GM21360 (cell line): ENCODE measurements around the gene MAPRE3.
"Not testable (repeated sequence)": the region's sequence is repeated elsewhere in the genome, so short reads cannot be mapped to it uniquely, and the experiment has no call there.

ENCODE experiments used
- ATAC-seq: cut with Tn5 transposase; IDR thresholded peaks from one replicate; pipeline ENCODE4 v1.9.1; 2021; ENCODE audit warnings: mild to moderate bottlenecking, moderate library complexity; ENCODE audit not compliant: unreplicated experiment

The MAPRE3 gene

DNA sequence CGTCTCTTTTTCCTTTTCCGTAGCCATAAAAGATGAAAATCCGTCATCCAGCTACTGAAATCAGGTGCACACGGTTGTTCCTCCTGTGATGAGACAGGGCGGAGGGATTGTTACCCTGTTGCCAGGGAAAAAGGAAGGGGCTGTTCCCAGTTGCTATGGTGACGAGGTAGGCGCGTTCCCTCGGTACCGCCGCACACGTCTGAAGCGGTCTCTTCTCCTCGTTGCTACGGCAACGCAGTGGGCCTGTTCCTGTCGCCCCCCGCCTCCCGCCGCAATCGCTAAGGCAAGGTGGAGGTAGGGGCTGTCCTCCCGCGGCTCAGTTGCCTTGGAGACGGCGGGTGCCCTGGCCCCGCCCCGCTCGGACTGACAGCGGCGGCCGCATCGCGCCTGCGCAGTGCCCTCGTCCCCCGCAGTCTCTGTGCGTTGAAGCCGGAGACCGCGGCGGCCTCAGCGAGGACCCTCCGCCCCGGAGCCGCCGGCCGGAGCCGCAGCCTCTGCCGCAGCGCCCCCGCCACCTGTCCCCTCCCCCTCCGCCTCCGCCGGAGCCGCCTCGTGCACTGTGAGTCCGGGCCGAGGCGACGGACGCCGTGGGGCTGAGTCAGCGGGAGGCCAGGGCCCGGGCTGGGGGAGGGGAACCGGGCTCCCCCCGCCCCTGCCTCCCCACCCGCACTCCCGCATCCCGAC, at the start of gene MAPRE3:
MAPRE3 (plus strand) TSS at position 394 of the 684 bp plus-strand sequence. CDS start 51,582 bp downstream, outside the sequence.
- peak; percentile 73 for ATAC-seq

DNA sequence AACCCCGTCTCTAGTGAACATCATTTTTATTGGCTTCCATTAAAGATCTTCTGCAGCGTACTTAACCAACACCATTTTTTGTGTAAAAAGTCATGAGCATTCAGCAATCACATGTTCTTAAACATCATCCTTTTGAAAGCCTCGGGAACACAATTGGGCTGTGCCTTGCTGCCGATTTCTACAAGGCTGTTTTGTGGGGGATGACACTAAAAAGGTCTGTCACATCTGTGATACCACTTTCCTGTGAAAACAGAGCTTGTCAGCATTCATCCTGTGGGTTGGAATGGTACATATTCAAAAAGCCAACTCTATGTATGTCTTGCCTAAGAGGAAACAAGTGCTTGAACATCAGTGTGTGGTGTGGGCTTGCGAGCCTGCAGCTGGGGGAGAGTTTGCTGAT, 49.1 kb upstream of the MAPRE3 start:
- no peak for ATAC-seq

DNA sequence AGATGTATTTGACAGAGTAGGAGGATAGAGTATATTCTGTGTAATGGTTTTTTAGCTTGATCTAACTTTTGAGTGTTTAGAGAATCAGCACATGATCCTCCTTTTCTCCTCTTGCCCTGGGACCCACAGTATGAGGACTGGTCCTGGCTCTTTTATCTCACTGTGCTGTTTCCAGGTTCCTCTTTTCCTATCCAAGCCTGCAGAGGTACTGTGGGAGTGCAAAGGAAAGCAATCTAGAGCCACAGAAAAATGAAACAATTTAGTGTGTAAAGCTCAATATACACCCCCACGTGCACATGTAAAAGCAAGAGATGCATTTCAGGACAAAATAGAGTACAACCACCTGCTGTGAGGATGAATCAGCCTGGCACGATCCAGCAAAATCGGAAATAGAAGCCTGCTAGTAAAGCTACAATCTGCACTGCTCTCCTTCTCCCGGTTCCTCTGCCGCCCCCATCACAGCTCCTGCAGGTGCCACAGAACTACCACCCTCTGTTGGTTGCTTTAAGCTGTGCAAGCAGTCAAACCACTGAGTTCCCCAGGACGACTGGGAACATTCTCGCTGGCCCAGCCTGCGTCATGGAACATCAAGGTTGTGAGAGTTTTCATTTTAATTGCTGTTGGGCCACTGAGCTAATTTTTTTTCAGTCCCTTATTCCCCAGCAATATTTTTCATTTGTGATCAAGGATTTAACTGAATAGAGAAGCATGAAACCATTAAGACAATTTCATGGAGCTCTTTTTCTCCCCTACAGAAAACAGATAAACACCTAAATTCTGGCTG, 47.8 kb upstream of the MAPRE3 start:
- ATAC-seq = no peak

- ATAC-seq = not testable (repeated sequence)
Measured at GRCh38 chr2:26923189-26923466, 47.3 kb upstream of the MAPRE3 start.

DNA sequence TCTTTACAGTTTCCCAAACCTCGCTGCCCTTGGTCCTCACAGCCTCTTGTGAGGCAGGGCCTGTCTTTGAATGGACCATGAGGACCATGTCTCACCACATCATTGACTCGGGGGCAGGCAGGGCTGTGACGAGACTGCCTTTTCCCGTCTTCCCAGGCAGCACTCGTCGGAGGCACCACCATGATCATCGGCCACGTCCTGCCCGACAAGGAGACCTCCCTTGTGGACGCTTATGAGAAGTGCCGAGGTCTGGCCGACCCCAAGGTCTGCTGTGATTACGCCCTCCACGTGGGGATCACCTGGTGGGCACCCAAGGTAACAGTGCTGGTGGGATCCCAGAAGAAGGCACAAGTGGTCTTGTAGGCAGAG, 45.7 kb upstream of the MAPRE3 start:
- no peak for ATAC-seq

- ATAC-seq = no peak
Measured at GRCh38 chr2:26925100-26925791, 45.2 kb upstream of the MAPRE3 start.

DNA sequence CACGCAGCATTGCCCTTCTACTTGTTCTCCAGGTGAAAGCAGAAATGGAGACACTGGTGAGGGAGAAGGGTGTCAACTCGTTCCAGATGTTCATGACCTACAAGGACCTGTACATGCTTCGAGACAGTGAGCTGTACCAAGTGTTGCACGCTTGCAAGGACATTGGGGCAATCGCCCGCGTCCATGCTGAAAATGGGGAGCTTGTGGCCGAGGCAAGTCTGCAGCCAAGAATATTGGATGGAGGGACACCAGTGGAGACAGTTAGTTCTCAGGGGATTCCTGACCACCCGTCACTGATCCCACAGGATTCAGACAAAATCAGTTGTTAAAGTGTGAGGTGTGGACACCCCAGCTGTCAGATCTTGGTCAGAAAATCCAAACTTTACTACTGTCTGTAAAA, 43.2 kb upstream of the MAPRE3 start:
- ATAC-seq = no peak

- no peak for ATAC-seq
Measured at GRCh38 chr2:26932974-26933373, 37.5 kb upstream of the MAPRE3 start.

DNA sequence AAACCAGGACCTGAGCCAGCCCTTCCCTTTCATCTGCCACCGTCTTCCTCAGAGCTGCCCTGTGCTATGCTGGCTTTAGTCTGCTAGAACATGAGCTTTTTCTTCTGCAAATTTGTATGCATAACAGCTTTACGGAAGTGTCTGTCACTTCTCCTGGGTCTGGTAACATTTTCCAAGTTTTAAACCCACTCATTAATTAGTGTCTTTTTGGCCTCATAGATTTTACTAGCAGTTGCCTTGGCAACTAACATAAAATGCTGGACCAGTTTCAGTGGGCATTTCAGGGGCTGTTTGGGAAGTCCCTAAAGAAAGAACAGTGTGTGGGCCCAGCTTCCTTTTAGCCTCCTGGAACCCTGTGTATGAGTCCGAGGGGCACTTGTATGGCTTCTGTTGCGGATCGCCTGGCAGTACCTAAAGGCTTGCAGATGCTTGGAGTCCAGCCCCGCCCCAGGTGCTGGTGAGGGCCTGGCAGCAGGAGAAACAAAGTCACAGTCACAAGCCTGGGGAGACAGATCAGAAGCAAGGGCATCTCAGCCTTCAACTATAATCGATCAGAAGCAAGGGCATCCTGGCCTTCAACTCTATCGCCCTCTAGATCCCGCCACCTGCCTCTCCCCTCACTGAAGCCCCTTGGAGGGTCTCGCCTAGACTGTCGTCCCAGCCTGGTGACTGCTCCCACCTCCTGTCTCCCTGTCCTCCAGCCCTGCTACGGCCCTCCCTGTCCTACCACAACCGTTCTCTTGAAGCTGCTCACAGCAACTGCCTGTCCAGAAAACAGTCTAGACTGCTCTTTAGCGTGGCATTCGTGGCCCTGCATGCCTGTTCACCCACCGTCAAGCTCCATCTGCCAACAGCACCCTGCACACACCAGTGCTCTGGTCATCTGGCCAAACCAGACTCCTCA, 36.8 kb upstream of the MAPRE3 start:
- ATAC-seq = no peak

DNA sequence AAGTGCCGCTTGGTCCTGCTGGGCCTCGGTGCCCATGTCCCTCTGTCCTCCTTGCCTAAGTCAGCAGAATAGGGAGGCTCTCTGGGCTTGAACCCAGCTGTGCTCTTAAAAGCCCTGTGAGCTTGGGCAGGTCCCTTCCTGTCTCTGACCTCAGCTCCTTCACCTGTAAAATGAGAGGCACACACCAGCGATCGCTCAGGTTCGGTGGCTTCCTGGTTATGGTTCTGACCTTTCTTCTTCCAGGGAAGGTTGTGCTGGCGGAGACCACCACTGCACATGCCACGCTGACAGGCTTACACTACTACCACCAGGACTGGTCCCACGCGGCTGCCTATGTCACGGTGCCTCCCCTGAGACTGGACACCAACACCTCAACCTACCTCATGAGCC, 36.1 kb upstream of the MAPRE3 start:
- ATAC-seq = no peak

DNA sequence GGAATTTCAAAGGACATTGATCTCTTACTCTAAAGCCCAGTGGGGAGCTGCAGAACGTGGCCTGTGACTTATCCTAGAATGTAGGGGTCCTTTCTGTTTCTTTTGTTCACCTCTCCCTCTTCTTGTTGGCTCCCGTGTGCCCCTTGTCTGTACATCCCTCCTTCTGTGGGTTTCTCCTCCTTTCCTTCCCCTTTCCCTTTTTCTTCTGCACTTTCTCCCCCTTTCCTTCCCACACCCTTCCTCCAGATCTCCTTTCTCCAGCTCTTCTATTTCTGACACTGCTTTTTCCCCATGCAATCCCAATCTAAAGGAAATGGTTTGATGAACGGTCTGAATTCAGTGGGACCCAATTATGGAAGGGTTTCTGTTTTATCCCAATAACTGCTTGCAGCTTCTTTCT, 35.5 kb upstream of the MAPRE3 start:
- no peak for ATAC-seq

GRCh38 chr2:26936855-26937254, 33.6 kb upstream of the MAPRE3 start:
- ATAC-seq = no peak

DNA sequence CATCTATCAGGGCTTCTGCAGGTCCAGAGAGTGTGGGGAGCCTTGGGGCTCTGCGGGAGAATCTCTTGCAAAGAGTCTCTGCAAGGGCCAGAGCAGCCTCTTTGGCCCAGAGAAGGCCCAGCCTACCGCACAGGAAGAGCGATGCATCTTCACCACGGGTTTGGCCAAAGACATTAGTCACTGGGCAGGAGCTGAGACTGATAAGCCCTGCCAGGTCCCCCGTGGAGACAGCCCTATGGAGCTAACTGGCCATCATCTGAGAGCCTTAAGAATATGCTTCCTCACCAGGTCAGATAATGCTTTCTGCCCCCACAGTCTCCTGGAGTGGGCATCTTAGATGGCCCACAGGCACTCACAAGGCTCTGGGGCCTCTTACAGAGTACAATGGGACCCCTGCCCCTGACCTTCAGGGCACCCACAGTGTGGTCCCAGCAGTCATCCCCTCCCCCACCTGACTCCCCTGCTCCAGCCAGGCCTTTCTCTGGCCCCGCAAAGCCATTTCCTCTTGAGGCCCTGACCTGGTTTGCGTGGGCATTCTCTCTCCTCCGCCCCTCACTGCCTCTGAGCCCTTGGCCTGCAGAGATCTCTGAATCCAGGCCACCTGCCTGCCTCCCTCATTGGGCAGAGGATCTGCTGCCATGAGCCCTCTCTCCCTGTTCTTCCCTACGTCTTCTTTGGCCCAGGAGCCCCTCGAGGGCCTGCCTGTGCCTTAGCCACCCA, 31.9 kb upstream of the MAPRE3 start:
- no peak for ATAC-seq

GRCh38 chr2:26940001-26940400, 30.4 kb upstream of the MAPRE3 start:
- ATAC-seq = no peak

DNA sequence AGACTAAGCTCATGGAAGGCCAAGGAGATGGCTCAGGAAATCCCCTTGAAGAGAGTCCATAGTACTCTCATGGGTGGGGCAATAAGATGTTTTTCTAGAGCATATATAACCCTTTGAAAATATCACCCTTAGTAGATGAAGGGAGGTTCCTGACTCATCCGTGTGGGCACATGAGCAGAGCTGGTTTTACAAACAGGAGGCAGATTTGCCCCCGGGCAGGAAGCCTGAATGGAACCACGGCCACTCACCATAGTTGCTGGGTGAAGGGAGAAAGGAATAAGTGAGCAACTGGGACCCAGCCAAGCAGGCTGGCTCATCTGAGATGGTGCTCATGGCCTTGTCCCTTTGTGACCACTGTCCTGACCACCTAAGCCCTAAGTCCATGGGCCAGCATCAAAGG, 29.0 kb upstream of the MAPRE3 start:
- ATAC-seq = no peak

DNA sequence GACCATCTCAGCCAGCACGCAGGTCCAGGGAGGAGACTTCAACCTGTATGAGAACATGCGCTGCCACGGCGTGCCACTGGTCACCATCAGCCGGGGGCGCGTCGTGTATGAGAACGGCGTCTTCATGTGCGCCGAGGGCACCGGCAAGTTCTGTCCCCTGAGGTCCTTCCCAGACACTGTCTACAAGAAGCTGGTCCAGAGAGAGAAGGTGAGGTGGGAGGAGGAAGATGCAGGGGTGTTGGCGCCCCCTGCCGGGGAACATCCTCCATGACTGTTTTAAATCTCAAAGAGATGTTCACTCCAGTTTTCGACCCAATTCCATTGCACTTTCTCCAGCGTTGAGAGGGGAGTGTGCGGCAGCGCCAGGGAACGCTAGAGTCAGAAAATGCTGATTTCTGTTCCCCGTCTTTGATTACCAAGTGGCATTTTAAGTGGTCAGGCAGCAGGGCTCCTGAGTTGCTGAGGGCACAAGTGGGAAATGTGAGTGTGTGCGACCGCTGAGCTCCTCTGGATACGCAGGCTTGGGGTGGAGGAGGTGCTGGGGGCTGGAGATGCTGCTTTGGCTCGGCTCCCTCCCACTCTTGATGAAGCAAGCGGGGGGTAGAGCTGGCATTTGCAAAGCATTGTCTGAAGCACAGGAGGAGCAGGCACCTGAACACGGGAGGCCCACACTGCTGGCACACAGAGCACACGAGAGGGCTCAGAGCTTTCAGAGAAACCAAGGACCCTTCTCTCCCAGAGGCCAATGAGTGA, 27.7 kb upstream of the MAPRE3 start:
- no peak for ATAC-seq

DNA sequence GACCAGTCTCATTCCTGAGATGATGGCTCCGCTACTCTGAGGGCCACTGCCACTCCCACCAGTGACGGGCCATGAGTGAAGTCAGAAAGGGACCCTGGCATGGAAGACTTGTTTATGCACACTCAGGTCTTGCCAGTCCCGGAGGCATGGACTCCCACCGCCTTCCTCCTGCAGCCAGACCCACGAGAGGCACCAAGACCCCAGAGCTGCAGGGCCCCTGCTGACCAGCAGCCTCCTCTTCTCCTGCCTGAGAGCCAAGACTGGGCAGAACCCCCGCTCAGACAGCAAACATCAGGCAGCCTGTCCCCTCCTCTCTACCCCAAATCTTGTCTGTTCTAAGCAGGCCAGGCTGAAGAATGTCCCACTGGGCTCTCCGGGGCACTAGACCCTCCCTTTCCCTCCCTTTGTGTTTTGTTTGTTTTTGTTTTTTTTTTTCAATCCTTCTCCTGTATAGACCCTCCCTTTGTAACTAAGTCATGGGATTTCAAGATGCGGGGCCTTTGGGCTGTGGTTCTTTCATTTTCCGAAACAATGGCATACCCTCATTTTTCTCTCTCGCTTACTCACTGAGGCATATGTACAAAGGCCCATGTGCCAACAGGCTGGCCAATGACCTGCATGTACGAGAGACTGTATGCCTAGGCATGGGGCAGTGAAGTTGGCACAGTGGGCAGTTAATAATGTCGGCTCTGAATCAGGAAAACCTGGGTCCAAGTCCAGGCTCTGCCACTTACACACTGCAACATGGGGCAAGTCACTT, 24.3 kb upstream of the MAPRE3 start:
- ATAC-seq = no peak

GRCh38 chr2:26946841-26947784, 23.3 kb upstream of the MAPRE3 start:
- no peak for ATAC-seq
